Astrocyte (in vitro differentiated cells and primary cell): ENCODE measurements around the gene STMN1. TPM values are rescaled to one million over a fixed set of nuclear protein-coding genes. Genes with fewer than 3 reads are reported as not detected.
"Not testable (repeated sequence)": the region's sequence is repeated elsewhere in the genome, so short reads cannot be mapped to it uniquely, and the experiment has no call there.

Source experiments
- DNase-seq: peaks from one replicate; pipeline ENCODE4 v3.0.0-alpha.2; 2010; ENCODE audit warnings: low read depth
- FAIRE-seq: peaks from 2 replicates; lab custom pipeline; 2011; peaks lifted over from hg19 to GRCh38; lab: Jason Lieb, UNC
- H2AFZ ChIP-seq: 2 replicates; pipeline ENCODE4 v1.6.0; 2012; ENCODE audit warnings: low read depth, low read length, inconsistent platforms
- H3K27ac ChIP-seq: 2 replicates; pipeline ENCODE4 v1.5.1; 2011; ENCODE audit warnings: low read depth, low read length, inconsistent platforms
- H3K27me3 ChIP-seq: 2 replicates; pipeline ENCODE4 v1.6.0; 2011; ENCODE audit warnings: low read length, inconsistent platforms; ENCODE audit not compliant: insufficient read depth
- H3K36me3 ChIP-seq: 2 replicates; pipeline ENCODE4 v1.5.1; 2011; ENCODE audit warnings: low read length, inconsistent platforms; ENCODE audit not compliant: insufficient read depth
- H3K4me1 ChIP-seq: 2 replicates; pipeline ENCODE4 v1.5.1; 2011; ENCODE audit warnings: low read length, inconsistent platforms; ENCODE audit not compliant: insufficient read depth
- H3K4me2 ChIP-seq: 2 replicates; pipeline ENCODE4 v1.6.0; 2012; ENCODE audit warnings: low read length, inconsistent platforms
- H3K4me3 ChIP-seq: 2 replicates; pipeline ENCODE4 v1.5.1; 2011; ENCODE audit warnings: low read depth, mild to moderate bottlenecking, low read length, inconsistent platforms; ENCODE audit not compliant: insufficient read depth
- H3K79me2 ChIP-seq: 2 replicates; pipeline ENCODE4 v1.6.0; 2012; ENCODE audit warnings: mild to moderate bottlenecking, low read length, inconsistent platforms; ENCODE audit not compliant: insufficient read depth
- H3K9ac ChIP-seq: 2 replicates; pipeline ENCODE4 v1.6.0; 2012; ENCODE audit warnings: mild to moderate bottlenecking, low read length, inconsistent platforms
- H3K9me3 ChIP-seq: 2 replicates; pipeline ENCODE4 v1.5.1; 2012; ENCODE audit warnings: low read depth, mild to moderate bottlenecking, low read length, inconsistent platforms; ENCODE audit not compliant: insufficient read depth
- H4K20me1 ChIP-seq: 2 replicates; pipeline ENCODE4 v1.6.0; 2012; ENCODE audit warnings: low read length, inconsistent platforms; ENCODE audit not compliant: insufficient read depth
- H3K27ac Mint-ChIP-seq: one replicate; pipeline ENCODE4 v1.8.0; 2021; ENCODE audit warnings: mild to moderate bottlenecking, mixed read lengths; ENCODE audit not compliant: unreplicated experiment
- H3K27me3 Mint-ChIP-seq: one replicate; pipeline ENCODE4 v1.8.0; 2021; ENCODE audit warnings: low read depth, mixed read lengths; ENCODE audit not compliant: unreplicated experiment
- H3K36me3 Mint-ChIP-seq: one replicate; pipeline ENCODE4 v1.8.0; 2021; ENCODE audit warnings: low read depth, mixed read lengths; ENCODE audit not compliant: unreplicated experiment
- H3K4me1 Mint-ChIP-seq: one replicate; pipeline ENCODE4 v1.8.0; 2021; ENCODE audit warnings: low read depth, mixed read lengths; ENCODE audit not compliant: unreplicated experiment
- H3K4me3 Mint-ChIP-seq: one replicate; pipeline ENCODE4 v1.8.0; 2021; ENCODE audit warnings: mild to moderate bottlenecking, moderate library complexity, mixed read lengths; ENCODE audit not compliant: unreplicated experiment
- H3K9me3 Mint-ChIP-seq: one replicate; pipeline ENCODE4 v1.8.0; 2021; ENCODE audit warnings: mild to moderate bottlenecking, mixed read lengths; ENCODE audit not compliant: unreplicated experiment
- EZH2 ChIP-seq: IDR thresholded peaks from 2 replicates; pipeline ENCODE4 v1.6.1; 2012; ENCODE audit warnings: mild to moderate bottlenecking, low read length, inconsistent platforms; ENCODE audit not compliant: insufficient read depth
- total RNA-seq: library from RNA; stranded (reverse); gene quantifications from 2 replicates; pipeline ENCODE4 v1.2.1, GENCODE V29; 2021
- TF ChIP-seq, protein P1 (sequence below): IDR thresholded peaks from 2 replicates; pipeline ENCODE4 v1.5.1; 2011; ENCODE audit warnings: low read depth, mild to moderate bottlenecking, inconsistent platforms, low read length, moderate library complexity; ENCODE audit not compliant: insufficient read depth

The STMN1 gene
- total RNA-seq, 1 donor from 2014 or later = 173 TPM

DNA sequence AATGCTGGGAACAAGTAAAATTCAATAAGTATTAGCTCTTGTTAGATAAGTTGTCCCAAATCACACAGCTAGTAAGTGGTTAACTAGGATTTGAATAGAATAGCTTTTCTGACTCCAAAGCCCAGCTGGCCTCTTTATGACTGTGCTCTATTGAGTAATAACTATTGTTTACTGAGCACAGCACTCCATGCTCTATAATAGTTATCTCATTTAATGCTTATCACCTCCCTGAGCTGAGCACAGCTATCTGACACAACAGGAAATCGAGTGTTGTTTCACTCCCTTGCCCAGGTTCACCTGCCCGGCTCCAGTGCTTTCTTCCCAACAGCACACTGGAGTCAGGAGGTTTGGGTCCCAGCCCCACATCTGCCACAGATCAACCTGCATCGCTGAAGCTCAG is 38.8 kb upstream of the STMN1 start:
- Mint-ChIP-seq H3K27ac (no peak overlapping the region), H3K36me3 (peaks cover 3% of the 10 kb centered on the region), H3K27me3 (no peaks in the 10 kb centered on the region), H3K4me3 (no peak overlapping the region), H3K9me3 (peaks cover 31% of the 10 kb centered on the region), H3K4me1 (no peaks in the 10 kb centered on the region)
- H3K4me2 ChIP-seq = no peak overlapping the region
- no peaks in the 10 kb centered on the region for H3K79me2 ChIP-seq
- H3K4me1 ChIP-seq = no peaks in the 10 kb centered on the region
- H3K27ac ChIP-seq = no peak overlapping the region
- no peaks in the 10 kb centered on the region for H3K9me3 ChIP-seq
- H2AFZ ChIP-seq = no peak overlapping the region
- H3K9ac ChIP-seq = no peak overlapping the region
- TF ChIP-seq, protein P1, sequence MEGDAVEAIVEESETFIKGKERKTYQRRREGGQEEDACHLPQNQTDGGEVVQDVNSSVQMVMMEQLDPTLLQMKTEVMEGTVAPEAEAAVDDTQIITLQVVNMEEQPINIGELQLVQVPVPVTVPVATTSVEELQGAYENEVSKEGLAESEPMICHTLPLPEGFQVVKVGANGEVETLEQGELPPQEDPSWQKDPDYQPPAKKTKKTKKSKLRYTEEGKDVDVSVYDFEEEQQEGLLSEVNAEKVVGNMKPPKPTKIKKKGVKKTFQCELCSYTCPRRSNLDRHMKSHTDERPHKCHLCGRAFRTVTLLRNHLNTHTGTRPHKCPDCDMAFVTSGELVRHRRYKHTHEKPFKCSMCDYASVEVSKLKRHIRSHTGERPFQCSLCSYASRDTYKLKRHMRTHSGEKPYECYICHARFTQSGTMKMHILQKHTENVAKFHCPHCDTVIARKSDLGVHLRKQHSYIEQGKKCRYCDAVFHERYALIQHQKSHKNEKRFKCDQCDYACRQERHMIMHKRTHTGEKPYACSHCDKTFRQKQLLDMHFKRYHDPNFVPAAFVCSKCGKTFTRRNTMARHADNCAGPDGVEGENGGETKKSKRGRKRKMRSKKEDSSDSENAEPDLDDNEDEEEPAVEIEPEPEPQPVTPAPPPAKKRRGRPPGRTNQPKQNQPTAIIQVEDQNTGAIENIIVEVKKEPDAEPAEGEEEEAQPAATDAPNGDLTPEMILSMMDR = no peak
- TF ChIP-seq EZH2 = no peak
- H3K36me3 ChIP-seq = no peaks in the 10 kb centered on the region
- H3K27me3 ChIP-seq = no peaks in the 10 kb centered on the region
- H3K4me3 ChIP-seq = no peak overlapping the region
- DNase-seq = no peak
- no peak for FAIRE-seq
- no peaks in the 10 kb centered on the region for H4K20me1 ChIP-seq

DNA sequence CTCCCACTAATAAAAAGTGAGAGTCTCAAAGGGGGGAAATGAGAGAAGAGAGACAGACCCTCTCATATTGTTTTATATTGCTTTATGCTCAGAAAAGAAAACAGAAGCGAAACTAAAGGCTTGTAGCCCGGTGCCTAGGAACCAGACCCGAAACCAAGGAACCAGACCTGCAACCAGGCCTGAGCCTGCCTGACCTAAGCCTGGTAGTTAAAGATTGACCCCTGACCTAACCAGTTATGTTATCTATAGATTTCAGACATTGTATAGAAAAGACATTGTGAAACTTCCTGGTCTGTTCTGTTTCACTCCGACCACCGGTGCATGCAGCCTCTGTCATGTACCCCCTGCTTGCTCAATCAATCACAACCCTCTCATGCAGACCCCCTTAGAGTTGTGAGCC is 37.3 kb upstream of the STMN1 start:
- not testable (repeated sequence) for H2AFZ ChIP-seq, H3K27ac Mint-ChIP-seq, H3K4me3 ChIP-seq, H4K20me1 ChIP-seq, H3K4me1 ChIP-seq, H3K9ac ChIP-seq, H3K36me3 ChIP-seq, H3K4me3 Mint-ChIP-seq, H3K27me3 Mint-ChIP-seq, H3K4me1 Mint-ChIP-seq, H3K4me2 ChIP-seq, H3K27ac ChIP-seq, FAIRE-seq, H3K79me2 ChIP-seq, DNase-seq, H3K27me3 ChIP-seq, H3K9me3 ChIP-seq, H3K36me3 Mint-ChIP-seq
- H3K9me3 Mint-ChIP-seq = peaks cover 25% of the 10 kb centered on the region

DNA sequence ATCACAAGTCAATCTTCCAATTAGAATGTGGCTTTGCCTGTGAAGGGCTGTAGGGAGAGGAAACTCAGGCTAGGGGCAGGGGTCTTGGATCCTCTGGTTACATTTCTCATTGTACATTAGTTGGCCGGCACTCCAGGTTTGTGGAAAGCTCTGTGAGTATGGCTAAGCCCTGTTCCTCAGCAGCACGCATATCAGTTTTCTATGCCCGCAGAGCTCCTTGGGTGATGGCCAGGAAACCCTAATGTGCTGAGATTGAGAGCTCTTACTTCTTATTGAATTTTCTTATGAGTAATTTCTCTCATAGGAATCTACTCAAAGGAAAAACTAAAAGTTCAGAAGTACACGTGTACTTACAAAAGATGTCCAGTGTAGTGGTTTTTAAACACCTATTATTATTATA is 30.7 kb upstream of the STMN1 start:
- Histone ChIP-seq H3K4me3 (no peak overlapping the region), H3K27me3 (peaks cover 6% of the 10 kb centered on the region), H3K9ac (no peak overlapping the region), H3K36me3 (no peaks in the 10 kb centered on the region), H3K4me2 (no peak overlapping the region), H3K4me1 (no peaks in the 10 kb centered on the region), H4K20me1 (no peaks in the 10 kb centered on the region), H3K79me2 (no peaks in the 10 kb centered on the region), H2AFZ (no peak overlapping the region), H3K27ac (no peak overlapping the region), H3K9me3 (no peaks in the 10 kb centered on the region)
- H3K4me1 Mint-ChIP-seq = peaks cover 5% of the 10 kb centered on the region
- no peaks in the 10 kb centered on the region for H3K36me3 Mint-ChIP-seq
- no peak for TF ChIP-seq EZH2
- TF ChIP-seq, protein P1 = no peak
- FAIRE-seq (no peak), DNase-seq (no peak)
- no peaks in the 10 kb centered on the region for H3K9me3 Mint-ChIP-seq
- no peak overlapping the region for H3K27ac Mint-ChIP-seq
- H3K4me3 Mint-ChIP-seq = no peak overlapping the region
- H3K27me3 Mint-ChIP-seq = peaks cover 21% of the 10 kb centered on the region
